ENCODE measurements around the gene DNMT3B.

- no peak for TF ChIP-seq GATA2 (IDR thresholded peaks at IDR 0.05; ENCODE audit: low read depth, low read length)
- no peak for TF ChIP-seq GATA3 (IDR thresholded peaks at IDR 0.05; ENCODE audit: low read depth, low read length)
Measured at GRCh38 chr20:32777177-32777956, 15.2 kb downstream of the DNMT3B start.

Data from SH-SY5Y (cell line).